Prostate gland (tissue), 2 donors: Measurements from ENCODE around the gene RAB33B. TPM values are rescaled to one million over a fixed set of nuclear protein-coding genes. Genes with fewer than 3 reads are reported as not detected.
"Not testable (repeated sequence)": the region's sequence is repeated elsewhere in the genome, so short reads cannot be mapped to it uniquely, and the experiment has no call there.

ENCODE experiments used
- DNase-seq: peaks from one replicate; pipeline ENCODE4 v3.0.0-alpha.2; 2019; ENCODE audit warnings: low spot score
- H3K27ac ChIP-seq, 2 donors: fragments of 200-600 bp; sonication (generic); 2 replicates each; pipeline ENCODE4 v1.5.1; 2017 to 2019
- H3K27me3 ChIP-seq: fragments of 200-600 bp; sonication (generic); replicated peaks from 2 replicates; pipeline ENCODE4 v1.5.1; 2019; ENCODE audit not compliant: insufficient read depth
- H3K36me3 ChIP-seq, 2 donors: fragments of 200-600 bp; sonication (generic); 1 replicate in 1 of 2; 2 replicates in 1 of 2; pipeline versions ENCODE4 v1.5.1 to v1.8.1; 2017 to 2019
- H3K4me1 ChIP-seq: fragments of 200-600 bp; sonication (generic); replicated peaks from 2 replicates; pipeline ENCODE4 v1.5.1; 2019
- H3K4me3 ChIP-seq, 2 donors: fragments of 200-600 bp; sonication (generic); 2 replicates each; pipeline ENCODE4 v1.5.1; 2017 to 2019
- H3K9me3 ChIP-seq: fragments of 200-600 bp; sonication (generic); 2 replicates; pipeline ENCODE4 v1.5.1; 2017
- POLR2A ChIP-seq: fragments of 450-650 bp; IDR thresholded peaks from one replicate; pipeline ENCODE4 v1.6.1; 2016; ENCODE audit warnings: antibody characterized with exemption, mild to moderate bottlenecking
- POLR2AphosphoS5 ChIP-seq: sonication (generic); formaldehyde crosslinking; IDR thresholded peaks from one replicate; pipeline ENCODE4 v1.6.1; 2017; ENCODE audit warnings: antibody characterized with exemption
- WGBS: methylation state at CpG from one replicate; pipeline ENCODE4 v1.1.5; 2018; 5-methylcytosine and 5-hydroxymethylcytosine counted together
- intact Hi-C: fragments of 100-400 bp; cut with DNase I; formaldehyde crosslinking; loops from one replicate; pipeline ENCODE4 v1.14.2; 2022
- total RNA-seq, 2 donors: library from RNA; depleted of rRNA; stranded (reverse); fragments of >200 nt; gene quantifications; one replicate each; pipeline ENCODE4 v1.1.0, GENCODE V29; 2016
- TF ChIP-seq, protein P1 (sequence below), 4 experiments: fragments of 200-600 bp in 2 of 4; fragments of 450-650 bp in 2 of 4; sonication (generic) in 2 of 4; IDR thresholded peaks; 1 replicate in 3 of 4; 2 replicates in 1 of 4; pipeline ENCODE4 v1.5.1; 2016 to 2019; ENCODE audit warnings: antibody characterized with exemption in 4 of 4, mild to moderate bottlenecking in 2 of 4, moderate library complexity in 2 of 4

Gene RAB33B
- total RNA-seq, 2 donors from 2014 or later: 6.2 to 12.0 TPM

GRCh38 chr4:139457318-139457717 is 3.4 kb downstream of the RAB33B start:
- no peaks in the 10 kb centered on the region for H3K36me3 ChIP-seq
- no peak overlapping the region for H3K4me3 ChIP-seq
- DNase-seq: no peak
- no peaks in the 10 kb centered on the region for H3K9me3 ChIP-seq
- H3K27ac ChIP-seq: no peak overlapping the region
- WGBS: 75% methylated on average over 4 of the region's 4 CpGs
- TF ChIP-seq, protein P1, sequence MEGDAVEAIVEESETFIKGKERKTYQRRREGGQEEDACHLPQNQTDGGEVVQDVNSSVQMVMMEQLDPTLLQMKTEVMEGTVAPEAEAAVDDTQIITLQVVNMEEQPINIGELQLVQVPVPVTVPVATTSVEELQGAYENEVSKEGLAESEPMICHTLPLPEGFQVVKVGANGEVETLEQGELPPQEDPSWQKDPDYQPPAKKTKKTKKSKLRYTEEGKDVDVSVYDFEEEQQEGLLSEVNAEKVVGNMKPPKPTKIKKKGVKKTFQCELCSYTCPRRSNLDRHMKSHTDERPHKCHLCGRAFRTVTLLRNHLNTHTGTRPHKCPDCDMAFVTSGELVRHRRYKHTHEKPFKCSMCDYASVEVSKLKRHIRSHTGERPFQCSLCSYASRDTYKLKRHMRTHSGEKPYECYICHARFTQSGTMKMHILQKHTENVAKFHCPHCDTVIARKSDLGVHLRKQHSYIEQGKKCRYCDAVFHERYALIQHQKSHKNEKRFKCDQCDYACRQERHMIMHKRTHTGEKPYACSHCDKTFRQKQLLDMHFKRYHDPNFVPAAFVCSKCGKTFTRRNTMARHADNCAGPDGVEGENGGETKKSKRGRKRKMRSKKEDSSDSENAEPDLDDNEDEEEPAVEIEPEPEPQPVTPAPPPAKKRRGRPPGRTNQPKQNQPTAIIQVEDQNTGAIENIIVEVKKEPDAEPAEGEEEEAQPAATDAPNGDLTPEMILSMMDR (IDR thresholded peaks at IDR 0.05): no peak
- no peak for TF ChIP-seq POLR2A
- no peak for TF ChIP-seq POLR2AphosphoS5
- peaks cover 4% of the 10 kb centered on the region for H3K4me1 ChIP-seq
- H3K27me3 ChIP-seq: no peaks in the 10 kb centered on the region
- intact Hi-C loops: no loop called here

- no peak for TF ChIP-seq POLR2A
- no peak for TF ChIP-seq POLR2AphosphoS5
- TF ChIP-seq, protein P1 (IDR thresholded peaks at IDR 0.05): no peak
- no peak overlapping the region for H3K27ac ChIP-seq
- no peak for DNase-seq
- H3K9me3 ChIP-seq: no peaks in the 10 kb centered on the region
- H3K27me3 ChIP-seq: no peaks in the 10 kb centered on the region
- no peak overlapping the region for H3K4me3 ChIP-seq
- intact Hi-C loops: no loop called here
- H3K36me3 ChIP-seq: no peaks in the 10 kb centered on the region
- H3K4me1 ChIP-seq: peaks cover 4% of the 10 kb centered on the region
- WGBS: 79% methylated on average over 1 of the region's 1 CpG
Measured at GRCh38 chr4:139458543-139458942, 4.6 kb downstream of the RAB33B start.

DNA sequence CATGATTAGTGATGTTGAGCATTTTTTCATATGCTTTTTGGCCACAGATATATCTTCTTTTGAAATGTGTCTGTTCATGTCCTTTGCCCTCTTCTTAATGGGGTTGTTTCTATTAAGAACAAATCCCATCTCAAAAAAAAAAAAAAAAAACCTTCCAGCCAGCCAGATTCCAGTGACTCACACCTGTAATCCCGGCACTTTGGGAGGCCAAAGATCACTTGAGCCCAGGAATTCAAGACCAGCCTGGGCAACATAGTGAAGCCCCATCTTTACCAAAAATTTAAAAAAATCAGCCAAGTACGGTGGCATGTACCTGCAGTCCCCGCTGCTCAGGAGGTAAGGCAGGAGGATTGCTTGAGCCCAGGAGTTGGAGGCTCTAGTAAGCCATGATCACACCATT is 5.1 kb downstream of the RAB33B start:
- no peaks in the 10 kb centered on the region for H3K36me3 ChIP-seq
- H3K4me3 ChIP-seq: no peak overlapping the region
- DNase-seq: no peak
- H3K9me3 ChIP-seq: no peaks in the 10 kb centered on the region
- H3K27ac ChIP-seq: no peak overlapping the region
- TF ChIP-seq POLR2AphosphoS5: no peak
- TF ChIP-seq, protein P1 (IDR thresholded peaks at IDR 0.05): no peak
- TF ChIP-seq POLR2A: no peak
- no peaks in the 10 kb centered on the region for H3K27me3 ChIP-seq
- peaks cover 4% of the 10 kb centered on the region for H3K4me1 ChIP-seq
- intact Hi-C loops: no loop called here
- WGBS: 76% methylated on average over 3 of the region's 3 CpGs

- Histone ChIP-seq H3K27me3 (no peaks in the 10 kb centered on the region), H3K27ac (no peak overlapping the region), H3K4me1 (no peaks in the 10 kb centered on the region), H3K36me3 (no peaks in the 10 kb centered on the region), H3K4me3 (no peak overlapping the region), H3K9me3 (no peaks in the 10 kb centered on the region)
- DNase-seq: no peak
- intact Hi-C loops: no loop called here
- TF ChIP-seq POLR2A (no peak), POLR2AphosphoS5 (no peak)
- TF ChIP-seq, protein P1 (IDR thresholded peaks at IDR 0.05): no peak
- 91% methylated on average over 3 of the region's 3 CpGs for WGBS
Measured at GRCh38 chr4:139460565-139460964, 6.6 kb downstream of the RAB33B start.

DNA sequence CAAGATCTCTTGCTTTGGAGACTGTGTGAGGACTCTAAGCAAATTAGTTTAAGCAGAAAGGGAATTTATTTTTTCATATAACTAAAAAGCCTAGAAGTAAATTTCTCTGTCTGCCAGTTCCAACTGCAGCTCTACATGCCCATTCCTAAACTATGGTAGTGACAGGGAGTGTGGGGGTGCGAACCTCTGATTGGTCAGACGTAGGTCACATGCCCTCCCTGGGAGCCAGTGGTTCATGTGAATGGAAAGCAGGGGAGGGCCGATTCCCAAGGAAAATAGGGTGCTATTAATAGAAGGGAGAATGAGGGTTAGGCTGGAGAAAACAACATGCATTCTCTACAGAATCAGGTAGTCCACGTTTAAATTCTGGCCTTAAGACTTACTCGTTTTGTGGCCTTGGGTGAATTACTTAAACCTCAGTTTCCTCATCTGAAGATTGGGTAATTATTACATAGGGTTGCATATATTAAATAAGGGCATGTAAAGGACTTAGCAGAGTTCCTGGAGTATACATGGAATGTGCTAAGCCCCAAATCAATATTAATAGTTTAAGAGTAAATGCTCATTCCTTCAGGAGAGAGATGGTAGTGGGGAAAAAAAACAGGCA is 7.2 kb downstream of the RAB33B start:
- WGBS: 72% methylated on average over 5 of the region's 5 CpGs
- intact Hi-C loops: no loop called here
- Histone ChIP-seq H3K27ac (no peak overlapping the region), H3K4me3 (no peak overlapping the region), H3K4me1 (no peaks in the 10 kb centered on the region), H3K9me3 (no peaks in the 10 kb centered on the region), H3K36me3 (no peaks in the 10 kb centered on the region), H3K27me3 (no peaks in the 10 kb centered on the region)
- TF ChIP-seq POLR2A (no peak), POLR2AphosphoS5 (no peak)
- TF ChIP-seq, protein P1 (IDR thresholded peaks at IDR 0.05): no peak
- no peak for DNase-seq

GRCh38 chr4:139464512-139464911 is 10.6 kb downstream of the RAB33B start:
- H3K9me3 ChIP-seq, intact Hi-C loops, H3K4me3 ChIP-seq, H3K36me3 ChIP-seq, H3K27ac ChIP-seq, DNase-seq, H3K4me1 ChIP-seq, H3K27me3 ChIP-seq: not testable (repeated sequence)
- 98% methylated on average over 5 of the region's 5 CpGs for WGBS
